ENCODE measurements around the gene RHO. TPM values are rescaled to one million over a fixed set of nuclear protein-coding genes. Genes with fewer than 3 reads are reported as not detected.

Gene RHO
- polyA plus RNA-seq, 1 donor (not counting 4 experiments of a cell fraction or from before 2014, with no cell fraction given): not detected

GRCh38 chr3:129524081-129524480, 4.4 kb upstream of the RHO start:
- Histone ChIP-seq H3K9me1 (ENCODE audit: control insufficient read depth, extremely low read depth, insufficient read depth, low read length) (no peaks in the 10 kb centered on the region), H3K36me3 (ENCODE audit: control insufficient read depth in 2 of 2, extremely low read depth in 1 of 2, insufficient read depth in 2 of 2, low read length in 2 of 2) (no peaks in the 10 kb centered on the region), H3K4me3 (ENCODE audit: control insufficient read depth in 2 of 3, extremely low read depth in 1 of 3, insufficient read depth in 2 of 3, low read depth in 1 of 3, low read length in 3 of 3) (no peak overlapping the region), H2AFZ (ENCODE audit: control insufficient read depth, low read length) (no peak overlapping the region), H3K79me2 (ENCODE audit: control insufficient read depth, insufficient read depth, low read length) (no peaks in the 10 kb centered on the region), H4K20me1 (ENCODE audit: control insufficient read depth, extremely low read depth, insufficient read depth, low read length) (no peaks in the 10 kb centered on the region), H3K27ac (ENCODE audit: control insufficient read depth, insufficient read depth, low read length) (no peak overlapping the region), H3K27me3 (ENCODE audit: control insufficient read depth, extremely low read depth, insufficient read depth, low read length) (peaks cover 5% of the 10 kb centered on the region), H3K9ac (ENCODE audit: control insufficient read depth, extremely low read depth, insufficient read depth, low read length) (no peak overlapping the region), H3K4me2 (ENCODE audit: control insufficient read depth, extremely low read depth, insufficient read depth, low read depth, low read length) (no peak overlapping the region), H3K4me1 (ENCODE audit: control insufficient read depth, extremely low read depth, insufficient read depth, low read length) (no peaks in the 10 kb centered on the region), H3K9me3 (ENCODE audit: control insufficient read depth, low read depth, low read length) (no peaks in the 10 kb centered on the region)
- no peak for FAIRE-seq
- TF ChIP-seq EZH2 (IDR thresholded peaks at IDR 0.05; ENCODE audit: low read length): no peak
- TF ChIP-seq, protein P1, sequence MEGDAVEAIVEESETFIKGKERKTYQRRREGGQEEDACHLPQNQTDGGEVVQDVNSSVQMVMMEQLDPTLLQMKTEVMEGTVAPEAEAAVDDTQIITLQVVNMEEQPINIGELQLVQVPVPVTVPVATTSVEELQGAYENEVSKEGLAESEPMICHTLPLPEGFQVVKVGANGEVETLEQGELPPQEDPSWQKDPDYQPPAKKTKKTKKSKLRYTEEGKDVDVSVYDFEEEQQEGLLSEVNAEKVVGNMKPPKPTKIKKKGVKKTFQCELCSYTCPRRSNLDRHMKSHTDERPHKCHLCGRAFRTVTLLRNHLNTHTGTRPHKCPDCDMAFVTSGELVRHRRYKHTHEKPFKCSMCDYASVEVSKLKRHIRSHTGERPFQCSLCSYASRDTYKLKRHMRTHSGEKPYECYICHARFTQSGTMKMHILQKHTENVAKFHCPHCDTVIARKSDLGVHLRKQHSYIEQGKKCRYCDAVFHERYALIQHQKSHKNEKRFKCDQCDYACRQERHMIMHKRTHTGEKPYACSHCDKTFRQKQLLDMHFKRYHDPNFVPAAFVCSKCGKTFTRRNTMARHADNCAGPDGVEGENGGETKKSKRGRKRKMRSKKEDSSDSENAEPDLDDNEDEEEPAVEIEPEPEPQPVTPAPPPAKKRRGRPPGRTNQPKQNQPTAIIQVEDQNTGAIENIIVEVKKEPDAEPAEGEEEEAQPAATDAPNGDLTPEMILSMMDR (optimal IDR thresholded peaks at IDR 0.05 in 1 of 3, IDR thresholded peaks at IDR 0.05 in 1 of 3, conservative IDR thresholded peaks at IDR 0.05 in 1 of 3; ENCODE audit: extremely low read depth in 1 of 3, insufficient read depth in 2 of 3, low read length in 3 of 3): no peak
- dilution Hi-C loops (cut with MboI; ENCODE audit: extremely low pct_ligation_motif_present, low sequenced_read_pairs): no loop called here
- DNase-seq (ENCODE audit: low read depth, low spot score): no peak

DNA sequence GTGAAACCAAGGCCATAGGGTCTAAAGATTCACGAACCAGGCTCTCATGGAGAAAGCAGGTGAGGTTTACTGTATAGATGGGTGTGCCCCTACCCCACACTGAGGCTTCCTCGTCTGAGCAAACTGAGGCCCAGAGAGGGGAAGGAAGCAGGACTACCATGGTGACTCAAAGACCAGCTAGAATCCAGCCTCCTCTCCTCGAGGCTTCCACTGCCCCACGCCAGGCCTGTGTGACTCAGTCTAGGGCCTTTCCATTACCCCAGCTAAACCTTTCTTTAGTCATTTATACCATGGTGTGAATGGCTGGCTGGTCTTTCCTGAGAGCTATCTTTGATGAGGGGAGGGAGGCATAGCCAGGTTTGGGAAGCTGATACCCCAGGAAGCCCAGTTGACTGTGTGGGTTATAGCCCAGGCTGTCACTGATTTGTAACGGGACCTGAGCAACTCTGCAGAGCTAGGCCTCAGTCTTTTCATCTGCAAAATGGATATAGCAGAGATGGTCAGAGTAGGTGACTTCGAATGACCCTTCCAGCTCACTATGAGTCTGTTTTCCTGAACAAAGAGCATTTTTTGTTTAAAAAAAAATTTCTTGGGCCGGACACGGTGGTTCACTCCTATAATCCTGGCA, 3.0 kb upstream of the RHO start:
- peaks cover 5% of the 10 kb centered on the region for H3K27me3 ChIP-seq (ENCODE audit: control insufficient read depth, extremely low read depth, insufficient read depth, low read length)
- dilution Hi-C loops (cut with MboI; ENCODE audit: extremely low pct_ligation_motif_present, low sequenced_read_pairs): no loop called here
- no peaks in the 10 kb centered on the region for H3K9me3 ChIP-seq (ENCODE audit: control insufficient read depth, low read depth, low read length)
- no peaks in the 10 kb centered on the region for H3K79me2 ChIP-seq (ENCODE audit: control insufficient read depth, insufficient read depth, low read length)
- DNase-seq (ENCODE audit: low read depth, low spot score) (no peak), FAIRE-seq (no peak)
- no peak for TF ChIP-seq EZH2 (IDR thresholded peaks at IDR 0.05; ENCODE audit: low read length)
- TF ChIP-seq, protein P1 (optimal IDR thresholded peaks at IDR 0.05 in 1 of 3, IDR thresholded peaks at IDR 0.05 in 1 of 3, conservative IDR thresholded peaks at IDR 0.05 in 1 of 3; ENCODE audit: extremely low read depth in 1 of 3, insufficient read depth in 2 of 3, low read length in 3 of 3): no peak
- H3K9me1 ChIP-seq (ENCODE audit: control insufficient read depth, extremely low read depth, insufficient read depth, low read length): no peaks in the 10 kb centered on the region
- H3K9ac ChIP-seq (ENCODE audit: control insufficient read depth, extremely low read depth, insufficient read depth, low read length): no peak overlapping the region
- H3K4me1 ChIP-seq (ENCODE audit: control insufficient read depth, extremely low read depth, insufficient read depth, low read length): no peaks in the 10 kb centered on the region
- H3K4me3 ChIP-seq (ENCODE audit: control insufficient read depth in 2 of 3, extremely low read depth in 1 of 3, insufficient read depth in 2 of 3, low read depth in 1 of 3, low read length in 3 of 3): no peak overlapping the region
- H3K36me3 ChIP-seq (ENCODE audit: control insufficient read depth in 2 of 2, extremely low read depth in 1 of 2, insufficient read depth in 2 of 2, low read length in 2 of 2): no peaks in the 10 kb centered on the region
- H2AFZ ChIP-seq (ENCODE audit: control insufficient read depth, low read length): no peak overlapping the region
- H3K27ac ChIP-seq (ENCODE audit: control insufficient read depth, insufficient read depth, low read length): no peak overlapping the region
- H3K4me2 ChIP-seq (ENCODE audit: control insufficient read depth, extremely low read depth, insufficient read depth, low read depth, low read length): no peak overlapping the region
- no peaks in the 10 kb centered on the region for H4K20me1 ChIP-seq (ENCODE audit: control insufficient read depth, extremely low read depth, insufficient read depth, low read length)
